SK-N-SH (cell line): ENCODE measurements around the gene ETS2. TPM values are rescaled to one million over a fixed set of nuclear protein-coding genes. Genes with fewer than 3 reads are reported as not detected.

Experiments
- CTCF ChIA-PET: fragments of 300-600, 350-600 bp; formaldehyde crosslinking; extraction: SDS; loops from one replicate; lab custom pipeline; 2021; lab: Yijun Ruan, JAX
- POLR2A ChIA-PET: fragments of 350-600 bp; sonication (Branson Sonifier 250); formaldehyde crosslinking; extraction: SDS; loops from one replicate; lab custom pipeline; 2020; ENCODE audit warnings: antibody characterized with exemption, inconsistent platforms; lab: Yijun Ruan, JAX
- DNase-seq: peaks from one replicate; pipeline ENCODE4 v3.0.0; 2012
- H2AFZ ChIP-seq: fragments of 200-600 bp; sonication (generic); 2 replicates; pipeline ENCODE4 v1.8.1; 2016; ENCODE audit warnings: antibody characterized with exemption, mild to moderate bottlenecking, low read depth
- H3F3A ChIP-seq: fragments of 200-600 bp; sonication (generic); replicated peaks from 2 replicates; pipeline ENCODE3; 2016; ENCODE audit warnings: antibody characterized with exemption, mild to moderate bottlenecking; ENCODE audit not compliant: insufficient read depth
- H3K27ac ChIP-seq, 2 experiments: fragments of 200-500 bp in 1 of 2; fragments of 200-600 bp in 1 of 2; sonication (Bioruptor generic) in 1 of 2; sonication (generic), shearing (Covaris generic) in 1 of 2; 2 replicates each; pipeline versions ENCODE4 v1.5.1 to v1.6.1; 2014 to 2016; ENCODE audit warnings: low read depth in 2 of 2, inconsistent platforms in 1 of 2, low read length in 1 of 2, mild to moderate bottlenecking in 1 of 2, mixed read lengths in 1 of 2
- H3K27me3 ChIP-seq: fragments of 200-600 bp; sonication (generic), shearing (Covaris generic); 2 replicates; pipeline ENCODE4 v1.6.1; 2016; ENCODE audit warnings: mixed run types; ENCODE audit not compliant: insufficient read depth
- H3K36me3 ChIP-seq, 2 experiments: fragments of 200-500 bp in 1 of 2; fragments of 200-600 bp in 1 of 2; sonication (Bioruptor generic) in 1 of 2; sonication (generic) in 1 of 2; replicated peaks in 1 of 2; 2 replicates each; pipeline versions ENCODE3 to v1.5.1; 2014 to 2016; ENCODE audit warnings: low read length in 1 of 2, mild to moderate bottlenecking in 1 of 2; ENCODE audit not compliant: insufficient read depth in 2 of 2, control insufficient read depth in 1 of 2
- H3K4me1 ChIP-seq, 2 experiments: fragments of 200-500 bp in 1 of 2; fragments of 200-600 bp in 1 of 2; sonication (Bioruptor generic) in 1 of 2; sonication (generic), shearing (Covaris generic) in 1 of 2; 2 replicates each; pipeline versions ENCODE4 v1.5.1 to v1.6.1; 2014 to 2016; ENCODE audit warnings: low read depth in 1 of 2, low read length in 1 of 2, mixed run types in 1 of 2; ENCODE audit not compliant: insufficient read depth in 2 of 2, control insufficient read depth in 1 of 2
- H3K4me2 ChIP-seq: fragments of 200-600 bp; sonication (generic), shearing (Covaris generic); 2 replicates; pipeline ENCODE4 v1.6.1; 2017; ENCODE audit warnings: mixed run types
- H3K4me3 ChIP-seq, 2 experiments: fragments of 200-500 bp in 1 of 2; fragments of 200-600 bp in 1 of 2; sonication (Bioruptor generic) in 1 of 2; sonication (generic), shearing (Covaris generic) in 1 of 2; 2 replicates each; pipeline versions ENCODE4 v1.5.1 to v1.8.1; 2014 to 2016; ENCODE audit warnings: low read depth in 2 of 2, inconsistent platforms in 1 of 2, low read length in 1 of 2, mild to moderate bottlenecking in 1 of 2, mixed read lengths in 1 of 2, moderate library complexity in 1 of 2
- H3K79me2 ChIP-seq: fragments of 200-600 bp; sonication (generic); 2 replicates; pipeline ENCODE4 v1.8.1; 2017; ENCODE audit warnings: mild to moderate bottlenecking; ENCODE audit not compliant: insufficient read depth
- H3K9ac ChIP-seq: fragments of 200-600 bp; sonication (generic); 2 replicates; pipeline ENCODE4 v1.6.1; 2017; ENCODE audit warnings: mixed run types
- H3K9me2 ChIP-seq: fragments of 200-600 bp; sonication (generic); 2 replicates; pipeline ENCODE4 v1.6.1; 2017; ENCODE audit warnings: mixed run types
- H3K9me3 ChIP-seq: fragments of 200-600 bp; sonication (generic); 2 replicates; pipeline ENCODE4 v1.6.1; 2017; ENCODE audit warnings: mixed run types, mild to moderate bottlenecking, moderate library complexity
- H4K20me1 ChIP-seq: fragments of 200-600 bp; sonication (generic); 2 replicates; pipeline ENCODE4 v1.6.1; 2017; ENCODE audit warnings: mild to moderate bottlenecking, mixed run types; ENCODE audit not compliant: insufficient read depth
- CHD2 ChIP-seq: fragments of 150-350 bp; IDR thresholded peaks from 2 replicates; pipeline ENCODE4 v1.6.1; 2018; ENCODE audit warnings: low read length; ENCODE audit not compliant: partially characterized antibody
- ELF1 ChIP-seq: IDR thresholded peaks from 2 replicates; pipeline ENCODE4 v1.4.0; 2012
- EP300 ChIP-seq, 2 experiments: IDR thresholded peaks; 2 replicates each; pipeline versions ENCODE4 v1.4.0 to v1.6.1; 2012; ENCODE audit warnings: borderline replicate concordance in 1 of 2, low read depth in 1 of 2, low read length in 1 of 2
- FOSL2 ChIP-seq: IDR thresholded peaks from 2 replicates; pipeline ENCODE4 v1.4.0; 2012; ENCODE audit warnings: low read depth, mild to moderate bottlenecking, moderate library complexity, borderline replicate concordance
- FOXJ3 ChIP-seq: sonication (generic); formaldehyde crosslinking; IDR thresholded peaks from 2 replicates; pipeline ENCODE4 v1.5.1; 2020; ENCODE audit warnings: mild to moderate bottlenecking, missing genetic modification reagents
- FOXM1 ChIP-seq: IDR thresholded peaks from 2 replicates; pipeline ENCODE4 v1.4.0; 2012; ENCODE audit warnings: low read depth, mild to moderate bottlenecking
- GABPA ChIP-seq: IDR thresholded peaks from 2 replicates; pipeline ENCODE4 v1.4.0; 2012; ENCODE audit warnings: low read depth, mild to moderate bottlenecking
- GATA2 ChIP-seq: sonication (generic); formaldehyde crosslinking; IDR thresholded peaks from 2 replicates; pipeline ENCODE4 v1.5.0; 2020; ENCODE audit warnings: mild to moderate bottlenecking, missing genetic modification reagents
- JUND ChIP-seq: IDR thresholded peaks from 2 replicates; pipeline ENCODE4 v1.4.0; 2012
- MEF2A ChIP-seq: IDR thresholded peaks from 2 replicates; pipeline ENCODE4 v1.4.0; 2012; ENCODE audit warnings: low read depth, borderline replicate concordance
- MXI1 ChIP-seq: IDR thresholded peaks from 2 replicates; pipeline ENCODE4 v1.6.1; 2012; ENCODE audit warnings: mild to moderate bottlenecking, low read depth, low read length, improper control_type of control experiment
- NRF1 ChIP-seq: IDR thresholded peaks from 2 replicates; pipeline ENCODE4 v1.6.1; 2012; ENCODE audit warnings: low read depth, mild to moderate bottlenecking, low read length
- POLR2AphosphoS5 ChIP-seq: IDR thresholded peaks from 2 replicates; pipeline ENCODE4 v1.6.1; 2012; ENCODE audit warnings: low read depth, low read length
- RAD21 ChIP-seq: IDR thresholded peaks from 2 replicates; pipeline ENCODE4 v1.6.1; 2012; ENCODE audit warnings: mild to moderate bottlenecking, low read length
- RCOR1 ChIP-seq: fragments of 150-350 bp; IDR thresholded peaks from 2 replicates; pipeline ENCODE4 v1.6.1; 2017; ENCODE audit warnings: antibody characterized with exemption, low read length
- RFX5 ChIP-seq: IDR thresholded peaks from 2 replicates; pipeline ENCODE4 v1.6.1; 2012; ENCODE audit warnings: mild to moderate bottlenecking, improper control_type of control experiment, low read length
- SIN3A ChIP-seq: IDR thresholded peaks from 2 replicates; pipeline ENCODE4 v1.6.1; 2012; ENCODE audit warnings: low read depth, mild to moderate bottlenecking, low read length, moderate library complexity, borderline replicate concordance
- SMC3 ChIP-seq: IDR thresholded peaks from 2 replicates; pipeline ENCODE4 v1.6.1; 2012; ENCODE audit warnings: low read depth, low read length, improper control_type of control experiment
- TAF1 ChIP-seq: IDR thresholded peaks from 2 replicates; pipeline ENCODE4 v1.6.1; 2012; ENCODE audit warnings: low read depth, mild to moderate bottlenecking, low read length, moderate library complexity, borderline replicate concordance
- TCF12 ChIP-seq: IDR thresholded peaks from 2 replicates; pipeline ENCODE4 v1.4.0; 2012
- WGBS: methylation state at CpG from one replicate; pipeline ENCODE4 v1.1.6; 2017; ENCODE audit warnings: low lambda C conversion rate; 5-methylcytosine and 5-hydroxymethylcytosine counted together
- polyA plus RNA-seq, 3 experiments: library from polyadenylated mRNA; depleted of rRNA; stranded (reverse); fragments of >200 nt; gene quantifications; 2 replicates each; pipeline ENCODE4 v1.2.3, GENCODE V29; 2012
- TF ChIP-seq, protein P1 (sequence below): fragments of 150-350 bp; IDR thresholded peaks from 2 replicates; pipeline ENCODE4 v1.6.1; 2016; ENCODE audit warnings: mild to moderate bottlenecking, low read depth, low read length
- TF ChIP-seq, protein P2 (sequence below): IDR thresholded peaks from 2 replicates; pipeline ENCODE4 v1.6.1; 2012; ENCODE audit warnings: mild to moderate bottlenecking, low read depth, low read length, moderate library complexity
- TF ChIP-seq, protein P3 (sequence below): IDR thresholded peaks from 2 replicates; pipeline ENCODE4; 2012
- TF ChIP-seq, protein P4 (sequence below): IDR thresholded peaks from 2 replicates; pipeline ENCODE4 v1.4.0; 2012; ENCODE audit warnings: low read depth, borderline replicate concordance

The ETS2 gene
- polyA plus RNA-seq (2012; rRNA removed) = 14.2 and 16.3 TPM in 2 replicates
- polyA plus RNA-seq (2012; cell fraction: cytosol; rRNA removed) = 11.4 and 13.6 TPM in 2 replicates
- polyA plus RNA-seq (2012; cell fraction: nucleus; rRNA removed) = 26.5 and 30.4 TPM in 2 replicates

DNA sequence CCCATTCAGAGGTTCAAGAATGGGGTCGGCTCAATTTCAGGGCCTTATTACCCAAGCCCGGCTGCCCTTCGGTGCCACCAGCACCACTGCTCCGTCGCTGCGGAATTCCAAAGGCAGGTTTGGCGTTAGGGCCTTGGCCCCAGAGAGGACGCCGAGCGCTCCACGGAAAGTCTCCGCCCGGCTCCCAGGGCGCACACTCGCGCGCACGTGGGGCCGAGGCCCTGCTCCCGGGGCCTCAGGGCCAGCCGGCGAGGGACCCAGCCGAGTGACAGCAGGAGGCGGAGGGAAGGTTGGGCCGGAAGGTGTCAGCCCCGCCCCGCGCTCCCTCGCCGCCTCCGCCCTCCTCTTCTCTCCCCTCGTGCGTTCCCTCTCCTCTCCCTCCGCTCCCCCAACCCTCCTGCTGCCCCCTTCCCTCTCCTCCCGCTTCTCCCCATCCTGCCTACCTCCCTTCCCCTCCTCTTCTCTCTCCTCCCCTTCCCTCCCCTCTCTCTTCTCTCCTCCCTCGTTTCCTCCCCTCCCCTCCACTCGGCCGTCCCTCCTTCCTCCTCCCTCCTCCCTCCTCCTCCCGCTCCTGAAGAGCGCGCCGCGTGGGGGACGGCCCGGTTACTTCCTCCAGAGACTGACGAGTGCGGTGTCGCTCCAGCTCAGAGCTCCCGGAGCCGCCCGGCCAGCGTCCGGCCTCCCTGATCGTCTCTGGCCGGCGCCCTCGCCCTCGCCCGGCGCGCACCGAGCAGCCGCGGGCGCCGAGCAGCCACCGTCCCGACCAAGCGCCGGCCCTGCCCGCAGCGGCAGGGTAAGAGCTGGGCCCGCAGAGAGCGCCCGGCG, at the start of gene ETS2:
Gene ETS2 (plus strand): TSS at position 602 of the 825 bp plus-strand sequence. CDS start 4,106 bp downstream, outside the sequence.
- peaks cover 17 to 43% of the 10 kb centered on the region in 2 experiments for H3K4me1 ChIP-seq
- ChIA-PET POLR2A (interaction anchor here (1.0 to 1.2 kb wide), 4 partner anchors 8 to 332 kb away, joined by 4 read pairs; no protein-coding TSS in a partner anchor), CTCF (interaction anchor here (0.6 to 5.0 kb wide), 13 partner anchors 27 to 371 kb away, joined by 3 to 24 read pairs (median 3); no protein-coding TSS in a partner anchor)
- H3K27ac ChIP-seq = peak within 1 kb of the TSS; percentile 62 to 95
- H3K9ac ChIP-seq = peak within 1 kb of the TSS; percentile 94
- peak; percentile 91 for DNase-seq
- H3K27me3 ChIP-seq = no peaks in the 10 kb centered on the region
- peak within 1 kb of the TSS; percentile 79 for H3K4me2 ChIP-seq
- H3K36me3 ChIP-seq = peaks cover 5 to 11% of the 10 kb centered on the region in 2 experiments
- H3K9me2 ChIP-seq = no peaks in the 10 kb centered on the region
- H3F3A ChIP-seq = peaks cover 19% of the 10 kb centered on the region
- peaks cover 20% of the 10 kb centered on the region for H4K20me1 ChIP-seq
- no peaks in the 10 kb centered on the region for H3K9me3 ChIP-seq
- peak within 1 kb of the TSS; percentile 76 for H2AFZ ChIP-seq
- peaks cover 49% of the 10 kb centered on the region for H3K79me2 ChIP-seq
- H3K4me3 ChIP-seq = peak within 1 kb of the TSS; percentile 68 to 86
- WGBS = under 1% methylated on average over 27 of the region's 76 CpGs
- TF ChIP-seq, protein P1, sequence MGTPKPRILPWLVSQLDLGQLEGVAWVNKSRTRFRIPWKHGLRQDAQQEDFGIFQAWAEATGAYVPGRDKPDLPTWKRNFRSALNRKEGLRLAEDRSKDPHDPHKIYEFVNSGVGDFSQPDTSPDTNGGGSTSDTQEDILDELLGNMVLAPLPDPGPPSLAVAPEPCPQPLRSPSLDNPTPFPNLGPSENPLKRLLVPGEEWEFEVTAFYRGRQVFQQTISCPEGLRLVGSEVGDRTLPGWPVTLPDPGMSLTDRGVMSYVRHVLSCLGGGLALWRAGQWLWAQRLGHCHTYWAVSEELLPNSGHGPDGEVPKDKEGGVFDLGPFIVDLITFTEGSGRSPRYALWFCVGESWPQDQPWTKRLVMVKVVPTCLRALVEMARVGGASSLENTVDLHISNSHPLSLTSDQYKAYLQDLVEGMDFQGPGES = no peak
- no peak for TF ChIP-seq FOSL2
- no peak; the same call in 1 of the 2 replicates for TF ChIP-seq RAD21
- TF ChIP-seq GABPA = 0 out of 2 replicates have a peak, but pooled peaks have one; percentile 20
- peak; percentile 96 for TF ChIP-seq POLR2AphosphoS5
- no peak for TF ChIP-seq EP300 (IDR thresholded peaks at IDR 0.05; ENCODE audit: borderline replicate concordance in 1 of 2, low read depth in 1 of 2, low read length in 1 of 2)
- TF ChIP-seq CHD2 = no peak
- peak; percentile 91 for TF ChIP-seq MXI1
- TF ChIP-seq, protein P2, sequence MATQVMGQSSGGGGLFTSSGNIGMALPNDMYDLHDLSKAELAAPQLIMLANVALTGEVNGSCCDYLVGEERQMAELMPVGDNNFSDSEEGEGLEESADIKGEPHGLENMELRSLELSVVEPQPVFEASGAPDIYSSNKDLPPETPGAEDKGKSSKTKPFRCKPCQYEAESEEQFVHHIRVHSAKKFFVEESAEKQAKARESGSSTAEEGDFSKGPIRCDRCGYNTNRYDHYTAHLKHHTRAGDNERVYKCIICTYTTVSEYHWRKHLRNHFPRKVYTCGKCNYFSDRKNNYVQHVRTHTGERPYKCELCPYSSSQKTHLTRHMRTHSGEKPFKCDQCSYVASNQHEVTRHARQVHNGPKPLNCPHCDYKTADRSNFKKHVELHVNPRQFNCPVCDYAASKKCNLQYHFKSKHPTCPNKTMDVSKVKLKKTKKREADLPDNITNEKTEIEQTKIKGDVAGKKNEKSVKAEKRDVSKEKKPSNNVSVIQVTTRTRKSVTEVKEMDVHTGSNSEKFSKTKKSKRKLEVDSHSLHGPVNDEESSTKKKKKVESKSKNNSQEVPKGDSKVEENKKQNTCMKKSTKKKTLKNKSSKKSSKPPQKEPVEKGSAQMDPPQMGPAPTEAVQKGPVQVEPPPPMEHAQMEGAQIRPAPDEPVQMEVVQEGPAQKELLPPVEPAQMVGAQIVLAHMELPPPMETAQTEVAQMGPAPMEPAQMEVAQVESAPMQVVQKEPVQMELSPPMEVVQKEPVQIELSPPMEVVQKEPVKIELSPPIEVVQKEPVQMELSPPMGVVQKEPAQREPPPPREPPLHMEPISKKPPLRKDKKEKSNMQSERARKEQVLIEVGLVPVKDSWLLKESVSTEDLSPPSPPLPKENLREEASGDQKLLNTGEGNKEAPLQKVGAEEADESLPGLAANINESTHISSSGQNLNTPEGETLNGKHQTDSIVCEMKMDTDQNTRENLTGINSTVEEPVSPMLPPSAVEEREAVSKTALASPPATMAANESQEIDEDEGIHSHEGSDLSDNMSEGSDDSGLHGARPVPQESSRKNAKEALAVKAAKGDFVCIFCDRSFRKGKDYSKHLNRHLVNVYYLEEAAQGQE = no peak; the same call in 1 of the 2 replicates
- peak; percentile 41; the same call in 1 of the 2 replicates for TF ChIP-seq SIN3A
- TF ChIP-seq TAF1 = peak; percentile 91
- TF ChIP-seq RCOR1 = no peak; the same call in 1 of the 2 replicates
- no peak; the same call in 1 of the 2 replicates for TF ChIP-seq SMC3
- no peak for TF ChIP-seq NRF1
- TF ChIP-seq TCF12 = no peak; the same call in 1 of the 2 replicates
- TF ChIP-seq GATA2 (CRISPR knock-in tag) = no peak
- TF ChIP-seq, protein P3, sequence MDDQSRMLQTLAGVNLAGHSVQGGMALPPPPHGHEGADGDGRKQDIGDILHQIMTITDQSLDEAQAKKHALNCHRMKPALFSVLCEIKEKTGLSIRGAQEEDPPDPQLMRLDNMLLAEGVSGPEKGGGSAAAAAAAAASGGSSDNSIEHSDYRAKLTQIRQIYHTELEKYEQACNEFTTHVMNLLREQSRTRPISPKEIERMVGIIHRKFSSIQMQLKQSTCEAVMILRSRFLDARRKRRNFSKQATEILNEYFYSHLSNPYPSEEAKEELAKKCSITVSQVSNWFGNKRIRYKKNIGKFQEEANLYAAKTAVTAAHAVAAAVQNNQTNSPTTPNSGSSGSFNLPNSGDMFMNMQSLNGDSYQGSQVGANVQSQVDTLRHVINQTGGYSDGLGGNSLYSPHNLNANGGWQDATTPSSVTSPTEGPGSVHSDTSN = peak; percentile 24; the same call in 1 of the 2 replicates
- TF ChIP-seq FOXM1 = no peak
- TF ChIP-seq ELF1 = no peak
- TF ChIP-seq, protein P4, sequence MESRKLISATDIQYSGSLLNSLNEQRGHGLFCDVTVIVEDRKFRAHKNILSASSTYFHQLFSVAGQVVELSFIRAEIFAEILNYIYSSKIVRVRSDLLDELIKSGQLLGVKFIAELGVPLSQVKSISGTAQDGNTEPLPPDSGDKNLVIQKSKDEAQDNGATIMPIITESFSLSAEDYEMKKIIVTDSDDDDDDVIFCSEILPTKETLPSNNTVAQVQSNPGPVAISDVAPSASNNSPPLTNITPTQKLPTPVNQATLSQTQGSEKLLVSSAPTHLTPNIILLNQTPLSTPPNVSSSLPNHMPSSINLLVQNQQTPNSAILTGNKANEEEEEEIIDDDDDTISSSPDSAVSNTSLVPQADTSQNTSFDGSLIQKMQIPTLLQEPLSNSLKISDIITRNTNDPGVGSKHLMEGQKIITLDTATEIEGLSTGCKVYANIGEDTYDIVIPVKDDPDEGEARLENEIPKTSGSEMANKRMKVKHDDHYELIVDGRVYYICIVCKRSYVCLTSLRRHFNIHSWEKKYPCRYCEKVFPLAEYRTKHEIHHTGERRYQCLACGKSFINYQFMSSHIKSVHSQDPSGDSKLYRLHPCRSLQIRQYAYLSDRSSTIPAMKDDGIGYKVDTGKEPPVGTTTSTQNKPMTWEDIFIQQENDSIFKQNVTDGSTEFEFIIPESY = no peak
- 0 out of 2 replicates have a peak, but pooled peaks have one; percentile 9 for TF ChIP-seq FOXJ3
- no peak for TF ChIP-seq JUND
- no peak for TF ChIP-seq MEF2A
- no peak for TF ChIP-seq RFX5
